Activated CD8-positive, alpha-beta T cell treated with anti-CD3 and anti-CD28 coated beads for 36 hours (primary cell): ENCODE measurements around the gene XPC. TPM values are rescaled to one million over a fixed set of nuclear protein-coding genes. Genes with fewer than 3 reads are reported as not detected.
"Not testable (repeated sequence)": the region's sequence is repeated elsewhere in the genome, so short reads cannot be mapped to it uniquely, and the experiment has no call there.

ENCODE experiments used
- ATAC-seq: fragments of 200-7000 bp; cut with Tn5 transposase; one replicate; pipeline ENCODE4 v1.10.0; 2021; ENCODE audit warnings: mild to moderate bottlenecking, moderate library complexity
- CTCF ChIA-PET: fragments of 350-600 bp; sonication (Branson Sonifier 250); formaldehyde crosslinking; loops from one replicate; lab custom pipeline; 2021; ENCODE audit warnings: antibody characterized with exemption; lab: Charles Lee
- POLR2A ChIA-PET: fragments of 350-600 bp; sonication (Branson Sonifier 250); formaldehyde crosslinking; loops from one replicate; lab custom pipeline; 2021; ENCODE audit warnings: antibody characterized with exemption; lab: Charles Lee
- DNase-seq: peaks from one replicate; pipeline ENCODE4 v3.0.0-alpha.2; 2020
- H3K27ac Mint-ChIP-seq: one replicate; pipeline ENCODE4 v1.8.0; 2021; ENCODE audit warnings: mild to moderate bottlenecking, mixed read lengths
- H3K27me3 Mint-ChIP-seq: one replicate; pipeline ENCODE4 v1.8.0; 2021; ENCODE audit warnings: mixed read lengths
- H3K36me3 Mint-ChIP-seq: one replicate; pipeline ENCODE4 v1.8.0; 2021; ENCODE audit warnings: low read depth, mixed read lengths
- H3K4me1 Mint-ChIP-seq: one replicate; pipeline ENCODE4 v1.8.0; 2021; ENCODE audit warnings: low read depth, mixed read lengths
- H3K4me3 Mint-ChIP-seq: one replicate; pipeline ENCODE4 v1.8.0; 2021; ENCODE audit warnings: mild to moderate bottlenecking, moderate library complexity, mixed read lengths
- H3K9me3 Mint-ChIP-seq: one replicate; pipeline ENCODE4 v1.8.0; 2021; ENCODE audit warnings: mixed read lengths
- intact Hi-C: fragments of 100-400 bp; cut with micrococcal nuclease; formaldehyde crosslinking; loops from one replicate; pipeline ENCODE4 v1.10.0; 2022
- total RNA-seq, 2 experiments: library from RNA; stranded (reverse); gene quantifications; one replicate each; pipeline ENCODE4 v1.2.3, GENCODE V29; 2021
- TF ChIP-seq, protein P1 (sequence below): fragments of 200-600 bp; IDR thresholded peaks from one replicate; pipeline ENCODE4 v1.8.0; 2022; ENCODE audit warnings: antibody characterized with exemption, mild to moderate bottlenecking

Gene XPC
- total RNA-seq, result 10 to 100 TPM; 23.5 to 24.8 TPM

DNA sequence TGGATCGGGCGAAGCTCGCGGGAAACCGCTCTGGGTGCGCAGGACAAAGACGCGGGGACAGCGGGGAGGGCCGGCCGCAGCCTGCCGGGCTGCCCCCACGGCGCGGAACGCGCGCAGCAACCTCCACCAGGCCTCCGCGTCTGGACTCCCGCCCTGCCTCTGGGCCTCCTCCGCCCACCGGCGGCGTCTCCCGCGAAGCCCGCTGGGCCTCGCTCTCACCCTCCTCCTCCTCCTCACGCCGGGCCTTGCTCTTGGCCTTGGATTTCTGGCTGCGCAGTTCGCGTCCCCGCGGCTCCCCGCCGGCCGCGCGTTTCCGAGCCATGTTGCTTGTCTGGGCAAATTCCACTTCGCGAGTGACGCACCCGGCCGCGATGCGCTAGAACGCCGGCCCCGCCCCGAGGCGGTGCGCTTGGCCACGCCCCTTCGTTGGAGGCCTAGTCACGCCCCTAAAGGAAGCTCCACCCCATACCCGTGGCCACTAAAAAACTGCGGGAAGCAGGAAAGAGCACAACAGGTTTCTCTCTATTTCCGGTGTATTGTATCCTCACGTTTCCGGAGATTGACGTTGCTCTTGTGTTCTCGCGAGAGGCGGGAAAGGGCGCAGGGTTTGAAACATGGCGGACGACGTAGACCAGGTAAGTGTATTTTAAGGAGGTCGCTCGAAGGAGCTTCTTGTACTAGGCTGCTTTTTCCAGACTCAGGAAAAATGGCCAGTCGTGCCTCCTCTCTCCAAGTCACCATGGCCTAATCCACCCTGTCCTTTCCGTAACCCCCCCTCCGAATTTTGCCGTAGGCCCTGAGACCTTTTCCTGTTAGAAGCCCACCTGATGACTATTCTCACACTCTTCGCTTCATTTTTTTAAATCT, at the start of gene XPC, which contains the start of gene LSM3:
Gene XPC (minus strand): TSS at position 355 of the 867 bp plus-strand sequence. CDS start 33 bp downstream, at position 322.
Gene LSM3 (plus strand): TSS at position 571 of the 867 bp plus-strand sequence. CDS start 44 bp downstream, at position 615.
- H3K27ac Mint-ChIP-seq, result peak within 1 kb of the TSS; percentile 96
- H3K27me3 Mint-ChIP-seq, result no peaks in the 10 kb centered on the region
- intact Hi-C loops, result loop anchor here (2.0 to 5.0 kb wide), 2 partner anchors 36 to 54 kb away; partner anchors contain the start of genes CHCHD4 and TMEM43
- H3K4me1 Mint-ChIP-seq, result peaks cover 57% of the 10 kb centered on the region
- no peaks in the 10 kb centered on the region for H3K9me3 Mint-ChIP-seq
- ChIA-PET CTCF (interaction anchor here (0.6 to 3.1 kb wide), 10 partner anchors 10 to 293 kb away, joined by 3 to 21 read pairs (median 4); partner anchors contain the start of genes CHCHD4 and TMEM43), POLR2A (interaction anchor here (0.5 to 2.6 kb wide), 25 partner anchors 8 to 473 kb away, joined by 3 to 39 read pairs (median 3); partner anchors contain the start of genes CCDC174, CHCHD4 and TMEM43)
- ATAC-seq (peak; percentile 98), DNase-seq (peak; percentile 97)
- H3K4me3 Mint-ChIP-seq, result peak within 1 kb of the TSS; percentile 87
- TF ChIP-seq, protein P1, sequence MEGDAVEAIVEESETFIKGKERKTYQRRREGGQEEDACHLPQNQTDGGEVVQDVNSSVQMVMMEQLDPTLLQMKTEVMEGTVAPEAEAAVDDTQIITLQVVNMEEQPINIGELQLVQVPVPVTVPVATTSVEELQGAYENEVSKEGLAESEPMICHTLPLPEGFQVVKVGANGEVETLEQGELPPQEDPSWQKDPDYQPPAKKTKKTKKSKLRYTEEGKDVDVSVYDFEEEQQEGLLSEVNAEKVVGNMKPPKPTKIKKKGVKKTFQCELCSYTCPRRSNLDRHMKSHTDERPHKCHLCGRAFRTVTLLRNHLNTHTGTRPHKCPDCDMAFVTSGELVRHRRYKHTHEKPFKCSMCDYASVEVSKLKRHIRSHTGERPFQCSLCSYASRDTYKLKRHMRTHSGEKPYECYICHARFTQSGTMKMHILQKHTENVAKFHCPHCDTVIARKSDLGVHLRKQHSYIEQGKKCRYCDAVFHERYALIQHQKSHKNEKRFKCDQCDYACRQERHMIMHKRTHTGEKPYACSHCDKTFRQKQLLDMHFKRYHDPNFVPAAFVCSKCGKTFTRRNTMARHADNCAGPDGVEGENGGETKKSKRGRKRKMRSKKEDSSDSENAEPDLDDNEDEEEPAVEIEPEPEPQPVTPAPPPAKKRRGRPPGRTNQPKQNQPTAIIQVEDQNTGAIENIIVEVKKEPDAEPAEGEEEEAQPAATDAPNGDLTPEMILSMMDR, result no peak
- peaks cover 22% of the 10 kb centered on the region for H3K36me3 Mint-ChIP-seq

DNA sequence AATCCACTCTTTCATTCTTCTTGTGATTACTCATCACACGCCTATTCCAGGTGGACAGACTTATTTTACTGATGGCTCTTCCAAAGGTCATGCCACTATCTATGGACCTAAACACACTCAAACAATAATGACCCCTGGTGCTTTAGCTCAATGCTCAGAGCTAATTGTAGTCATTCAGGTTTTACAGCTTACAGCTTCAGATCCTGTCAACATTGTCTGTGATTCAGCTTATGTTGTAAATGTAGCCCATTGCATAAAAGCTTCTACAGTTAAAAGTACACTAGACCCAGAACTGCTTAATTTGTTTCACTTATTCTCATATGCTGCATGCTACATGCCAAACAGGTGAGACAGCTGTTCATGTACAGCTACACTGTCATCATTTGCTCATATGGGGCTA, 49.5 kb upstream of the XPC start:
- no peak overlapping the region for H3K4me3 Mint-ChIP-seq
- peaks cover 25% of the 10 kb centered on the region for H3K27me3 Mint-ChIP-seq
- ChIA-PET POLR2A (no interaction called here), CTCF (interaction anchor here (2.0 kb wide), 1 partner anchor 24 kb away, joined by 6 read pairs; no protein-coding TSS in a partner anchor)
- no peak for ATAC-seq
- H3K9me3 Mint-ChIP-seq, result no peaks in the 10 kb centered on the region
- H3K4me1 Mint-ChIP-seq, result peaks cover 3% of the 10 kb centered on the region
- DNase-seq, result no peak
- TF ChIP-seq, protein P1, result no peak
- intact Hi-C loops, result no loop called here
- no peaks in the 10 kb centered on the region for H3K36me3 Mint-ChIP-seq
- no peak overlapping the region for H3K27ac Mint-ChIP-seq

DNA sequence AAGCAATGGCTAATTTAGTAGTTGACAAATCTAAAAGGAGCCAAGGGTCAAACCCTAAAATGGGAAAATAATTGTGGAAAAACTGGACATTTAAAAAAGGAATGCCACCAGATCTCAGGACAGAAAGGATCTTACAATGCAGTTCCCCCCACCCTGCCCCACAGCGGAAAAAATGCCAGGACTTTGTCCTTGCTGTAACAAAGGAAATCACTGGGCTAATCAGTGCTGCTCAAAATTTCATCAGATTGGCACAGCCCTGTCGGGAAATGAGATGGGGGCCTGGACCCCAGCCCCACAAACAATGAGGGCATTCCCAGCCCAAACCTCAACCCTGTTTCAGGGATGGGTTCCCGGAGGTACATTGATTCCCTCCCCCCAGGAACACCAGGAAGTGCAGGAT, 48.0 kb upstream of the XPC start:
- H3K9me3 Mint-ChIP-seq, ATAC-seq, intact Hi-C loops, H3K4me3 Mint-ChIP-seq, H3K27ac Mint-ChIP-seq, H3K4me1 Mint-ChIP-seq, CTCF ChIA-PET, H3K36me3 Mint-ChIP-seq, POLR2A ChIA-PET, DNase-seq: not testable (repeated sequence)
- H3K27me3 Mint-ChIP-seq, result peaks cover 17% of the 10 kb centered on the region

DNA sequence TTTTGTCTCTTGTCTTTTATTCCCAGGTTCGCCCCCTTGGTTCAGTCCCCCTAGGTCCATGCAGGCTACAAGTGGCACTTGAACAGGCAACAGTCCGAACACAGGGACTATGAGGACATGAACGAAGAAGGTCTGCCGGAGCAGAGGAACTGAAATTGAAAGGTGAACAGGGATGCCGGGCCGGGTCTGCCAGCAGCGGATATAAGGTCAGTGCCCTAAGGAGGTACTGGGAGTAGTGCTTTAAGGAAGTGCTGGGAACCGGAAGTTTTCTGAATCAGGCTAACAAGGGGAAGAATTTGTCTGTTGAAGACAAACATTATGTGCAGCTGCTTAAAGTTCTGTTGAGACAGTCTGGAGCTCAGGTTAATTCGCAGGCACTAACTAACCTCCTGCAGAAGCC, 47.0 kb upstream of the XPC start:
- no peaks in the 10 kb centered on the region for H3K4me1 Mint-ChIP-seq
- ChIA-PET POLR2A (no interaction called here), CTCF (no interaction called here)
- no peak for DNase-seq
- TF ChIP-seq, protein P1, result no peak
- peaks cover 3% of the 10 kb centered on the region for H3K36me3 Mint-ChIP-seq
- H3K9me3 Mint-ChIP-seq, result peaks cover 14% of the 10 kb centered on the region
- no peak overlapping the region for H3K27ac Mint-ChIP-seq
- H3K27me3 Mint-ChIP-seq, result peaks cover 13% of the 10 kb centered on the region
- H3K4me3 Mint-ChIP-seq, result no peak overlapping the region
- intact Hi-C loops, result no loop called here
- ATAC-seq, result no peak

DNA sequence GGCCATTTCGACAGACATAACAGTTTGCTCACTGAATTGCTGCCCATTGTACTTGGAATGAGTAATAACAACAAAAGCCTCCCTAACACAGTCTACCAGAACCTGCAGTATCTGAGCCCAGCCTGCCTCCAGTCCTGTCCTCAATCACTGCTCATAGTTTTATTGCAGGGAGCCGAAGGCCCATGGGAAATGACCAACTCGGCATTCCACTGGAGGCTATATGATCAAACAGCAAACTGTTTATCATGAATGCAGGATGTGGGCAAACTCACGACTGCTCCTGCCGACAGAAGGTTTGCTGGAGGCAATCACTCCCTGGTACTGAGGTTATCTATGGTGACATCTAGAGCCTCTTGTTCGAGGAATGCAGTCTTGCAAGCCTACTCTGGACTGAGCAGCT, 46.5 kb upstream of the XPC start:
- Mint-ChIP-seq H3K36me3 (peaks cover 3% of the 10 kb centered on the region), H3K4me1 (no peaks in the 10 kb centered on the region), H3K27me3 (peaks cover 11% of the 10 kb centered on the region), H3K27ac (no peak overlapping the region), H3K4me3 (no peak overlapping the region), H3K9me3 (peaks cover 14% of the 10 kb centered on the region)
- TF ChIP-seq, protein P1, result no peak
- ATAC-seq (no peak), DNase-seq (no peak)
- intact Hi-C loops, result no loop called here
- ChIA-PET CTCF (no interaction called here), POLR2A (no interaction called here)
